ENCODE data around the gene SPTBN1. TPM values are rescaled to one million over a fixed set of nuclear protein-coding genes. Genes with fewer than 3 reads are reported as not detected.

SPTBN1 gene
- total and polyA plus RNA-seq, 2 of the 13 experiments (the other 11 are each of a cell fraction or from before 2014, with no cell fraction given) = 123 to 299 TPM

DNA sequence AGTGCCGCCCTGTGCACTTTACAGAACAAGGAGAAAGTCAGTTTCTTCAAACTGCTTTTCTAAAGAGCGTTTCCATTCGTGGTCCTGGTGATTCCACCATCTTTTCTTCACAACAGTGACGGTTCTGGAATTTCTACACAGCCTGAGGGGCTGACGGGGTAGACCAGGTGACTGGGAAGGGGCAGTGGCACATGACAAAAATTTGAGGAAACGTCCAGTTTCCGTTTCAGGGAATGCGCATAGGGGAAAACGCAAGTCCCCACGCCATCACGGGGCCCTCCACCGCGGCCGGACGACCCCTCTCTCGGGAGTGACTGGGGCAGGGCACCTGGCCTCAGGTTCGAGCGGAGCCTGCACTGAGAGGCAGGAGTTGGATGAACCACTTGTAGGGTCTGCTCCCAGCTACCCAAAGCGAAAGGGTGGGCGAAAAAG is 980 bp upstream of the SPTBN1 start (continued):
- TF ChIP-seq ZIK1 (CRISPR knock-in tag; IDR thresholded peaks at IDR 0.05; ENCODE audit: borderline replicate concordance, low read depth) (0 out of 2 replicates have a peak, but pooled peaks have one; percentile 67), ZNF274 (CRISPR knock-in tag; IDR thresholded peaks at IDR 0.05) (0 out of 2 replicates have a peak, but pooled peaks have one; percentile 21), TCF7 (IDR thresholded peaks at IDR 0.05; ENCODE audit: low read depth) (0 out of 2 replicates have a peak, but pooled peaks have one; percentile 5), ARHGAP35 (CRISPR knock-in tag; IDR thresholded peaks at IDR 0.05; ENCODE audit: borderline replicate concordance) (0 out of 2 replicates have a peak, but pooled peaks have one; percentile 29), SALL1 (CRISPR knock-in tag; IDR thresholded peaks at IDR 0.05) (peak; percentile 47; the same call in 1 of the 2 replicates), CBX5 (CRISPR knock-in tag; IDR thresholded peaks at IDR 0.05; ENCODE audit: borderline replicate concordance) (peak; percentile 51; the same call in 1 of the 2 replicates), ZNF678 (CRISPR knock-in tag; IDR thresholded peaks at IDR 0.05) (0 out of 2 replicates have a peak, but pooled peaks have one; percentile 43), NCOR1 (IDR thresholded peaks at IDR 0.05; ENCODE audit: borderline replicate concordance, low read length) (no peak), ZSCAN21 (CRISPR knock-in tag; IDR thresholded peaks at IDR 0.05; ENCODE audit: borderline replicate concordance) (peak; percentile 79), MAZ (IDR thresholded peaks at IDR 0.05; ENCODE audit: borderline replicate concordance, low read depth, low read length) (no peak), MAZ (CRISPR knock-in tag; IDR thresholded peaks at IDR 0.05; ENCODE audit: low read depth) (no peak), ZNF564 (CRISPR knock-in tag; IDR thresholded peaks at IDR 0.05) (no peak), YY1 (IDR thresholded peaks at IDR 0.05; ENCODE audit: insufficient read depth, insufficient replicate concordance, low read depth, low read length) (peak; percentile 70)
- TF ChIP-seq, protein P1, sequence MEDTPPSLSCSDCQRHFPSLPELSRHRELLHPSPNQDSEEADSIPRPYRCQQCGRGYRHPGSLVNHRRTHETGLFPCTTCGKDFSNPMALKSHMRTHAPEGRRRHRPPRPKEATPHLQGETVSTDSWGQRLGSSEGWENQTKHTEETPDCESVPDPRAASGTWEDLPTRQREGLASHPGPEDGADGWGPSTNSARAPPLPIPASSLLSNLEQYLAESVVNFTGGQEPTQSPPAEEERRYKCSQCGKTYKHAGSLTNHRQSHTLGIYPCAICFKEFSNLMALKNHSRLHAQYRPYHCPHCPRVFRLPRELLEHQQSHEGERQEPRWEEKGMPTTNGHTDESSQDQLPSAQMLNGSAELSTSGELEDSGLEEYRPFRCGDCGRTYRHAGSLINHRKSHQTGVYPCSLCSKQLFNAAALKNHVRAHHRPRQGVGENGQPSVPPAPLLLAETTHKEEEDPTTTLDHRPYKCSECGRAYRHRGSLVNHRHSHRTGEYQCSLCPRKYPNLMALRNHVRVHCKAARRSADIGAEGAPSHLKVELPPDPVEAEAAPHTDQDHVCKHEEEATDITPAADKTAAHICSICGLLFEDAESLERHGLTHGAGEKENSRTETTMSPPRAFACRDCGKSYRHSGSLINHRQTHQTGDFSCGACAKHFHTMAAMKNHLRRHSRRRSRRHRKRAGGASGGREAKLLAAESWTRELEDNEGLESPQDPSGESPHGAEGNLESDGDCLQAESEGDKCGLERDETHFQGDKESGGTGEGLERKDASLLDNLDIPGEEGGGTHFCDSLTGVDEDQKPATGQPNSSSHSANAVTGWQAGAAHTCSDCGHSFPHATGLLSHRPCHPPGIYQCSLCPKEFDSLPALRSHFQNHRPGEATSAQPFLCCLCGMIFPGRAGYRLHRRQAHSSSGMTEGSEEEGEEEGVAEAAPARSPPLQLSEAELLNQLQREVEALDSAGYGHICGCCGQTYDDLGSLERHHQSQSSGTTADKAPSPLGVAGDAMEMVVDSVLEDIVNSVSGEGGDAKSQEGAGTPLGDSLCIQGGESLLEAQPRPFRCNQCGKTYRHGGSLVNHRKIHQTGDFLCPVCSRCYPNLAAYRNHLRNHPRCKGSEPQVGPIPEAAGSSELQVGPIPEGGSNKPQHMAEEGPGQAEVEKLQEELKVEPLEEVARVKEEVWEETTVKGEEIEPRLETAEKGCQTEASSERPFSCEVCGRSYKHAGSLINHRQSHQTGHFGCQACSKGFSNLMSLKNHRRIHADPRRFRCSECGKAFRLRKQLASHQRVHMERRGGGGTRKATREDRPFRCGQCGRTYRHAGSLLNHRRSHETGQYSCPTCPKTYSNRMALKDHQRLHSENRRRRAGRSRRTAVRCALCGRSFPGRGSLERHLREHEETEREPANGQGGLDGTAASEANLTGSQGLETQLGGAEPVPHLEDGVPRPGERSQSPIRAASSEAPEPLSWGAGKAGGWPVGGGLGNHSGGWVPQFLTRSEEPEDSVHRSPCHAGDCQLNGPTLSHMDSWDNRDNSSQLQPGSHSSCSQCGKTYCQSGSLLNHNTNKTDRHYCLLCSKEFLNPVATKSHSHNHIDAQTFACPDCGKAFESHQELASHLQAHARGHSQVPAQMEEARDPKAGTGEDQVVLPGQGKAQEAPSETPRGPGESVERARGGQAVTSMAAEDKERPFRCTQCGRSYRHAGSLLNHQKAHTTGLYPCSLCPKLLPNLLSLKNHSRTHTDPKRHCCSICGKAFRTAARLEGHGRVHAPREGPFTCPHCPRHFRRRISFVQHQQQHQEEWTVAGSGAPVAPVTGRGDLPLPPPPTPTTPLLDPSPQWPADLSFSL (CRISPR knock-in tag; IDR thresholded peaks at IDR 0.05) = peak; percentile 53; the same call in 1 of the 2 replicates
- TF ChIP-seq, protein P2, sequence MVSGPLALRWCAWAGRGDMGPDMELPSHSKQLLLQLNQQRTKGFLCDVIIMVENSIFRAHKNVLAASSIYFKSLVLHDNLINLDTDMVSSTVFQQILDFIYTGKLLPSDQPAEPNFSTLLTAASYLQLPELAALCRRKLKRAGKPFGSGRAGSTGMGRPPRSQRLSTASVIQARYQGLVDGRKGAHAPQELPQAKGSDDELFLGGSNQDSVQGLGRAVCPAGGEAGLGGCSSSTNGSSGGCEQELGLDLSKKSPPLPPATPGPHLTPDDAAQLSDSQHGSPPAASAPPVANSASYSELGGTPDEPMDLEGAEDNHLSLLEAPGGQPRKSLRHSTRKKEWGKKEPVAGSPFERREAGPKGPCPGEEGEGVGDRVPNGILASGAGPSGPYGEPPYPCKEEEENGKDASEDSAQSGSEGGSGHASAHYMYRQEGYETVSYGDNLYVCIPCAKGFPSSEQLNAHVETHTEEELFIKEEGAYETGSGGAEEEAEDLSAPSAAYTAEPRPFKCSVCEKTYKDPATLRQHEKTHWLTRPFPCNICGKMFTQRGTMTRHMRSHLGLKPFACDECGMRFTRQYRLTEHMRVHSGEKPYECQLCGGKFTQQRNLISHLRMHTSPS (CRISPR knock-in tag; IDR thresholded peaks at IDR 0.05; ENCODE audit: low read depth) = 0 out of 2 replicates have a peak, but pooled peaks have one; percentile 26
- TF ChIP-seq, protein P3, sequence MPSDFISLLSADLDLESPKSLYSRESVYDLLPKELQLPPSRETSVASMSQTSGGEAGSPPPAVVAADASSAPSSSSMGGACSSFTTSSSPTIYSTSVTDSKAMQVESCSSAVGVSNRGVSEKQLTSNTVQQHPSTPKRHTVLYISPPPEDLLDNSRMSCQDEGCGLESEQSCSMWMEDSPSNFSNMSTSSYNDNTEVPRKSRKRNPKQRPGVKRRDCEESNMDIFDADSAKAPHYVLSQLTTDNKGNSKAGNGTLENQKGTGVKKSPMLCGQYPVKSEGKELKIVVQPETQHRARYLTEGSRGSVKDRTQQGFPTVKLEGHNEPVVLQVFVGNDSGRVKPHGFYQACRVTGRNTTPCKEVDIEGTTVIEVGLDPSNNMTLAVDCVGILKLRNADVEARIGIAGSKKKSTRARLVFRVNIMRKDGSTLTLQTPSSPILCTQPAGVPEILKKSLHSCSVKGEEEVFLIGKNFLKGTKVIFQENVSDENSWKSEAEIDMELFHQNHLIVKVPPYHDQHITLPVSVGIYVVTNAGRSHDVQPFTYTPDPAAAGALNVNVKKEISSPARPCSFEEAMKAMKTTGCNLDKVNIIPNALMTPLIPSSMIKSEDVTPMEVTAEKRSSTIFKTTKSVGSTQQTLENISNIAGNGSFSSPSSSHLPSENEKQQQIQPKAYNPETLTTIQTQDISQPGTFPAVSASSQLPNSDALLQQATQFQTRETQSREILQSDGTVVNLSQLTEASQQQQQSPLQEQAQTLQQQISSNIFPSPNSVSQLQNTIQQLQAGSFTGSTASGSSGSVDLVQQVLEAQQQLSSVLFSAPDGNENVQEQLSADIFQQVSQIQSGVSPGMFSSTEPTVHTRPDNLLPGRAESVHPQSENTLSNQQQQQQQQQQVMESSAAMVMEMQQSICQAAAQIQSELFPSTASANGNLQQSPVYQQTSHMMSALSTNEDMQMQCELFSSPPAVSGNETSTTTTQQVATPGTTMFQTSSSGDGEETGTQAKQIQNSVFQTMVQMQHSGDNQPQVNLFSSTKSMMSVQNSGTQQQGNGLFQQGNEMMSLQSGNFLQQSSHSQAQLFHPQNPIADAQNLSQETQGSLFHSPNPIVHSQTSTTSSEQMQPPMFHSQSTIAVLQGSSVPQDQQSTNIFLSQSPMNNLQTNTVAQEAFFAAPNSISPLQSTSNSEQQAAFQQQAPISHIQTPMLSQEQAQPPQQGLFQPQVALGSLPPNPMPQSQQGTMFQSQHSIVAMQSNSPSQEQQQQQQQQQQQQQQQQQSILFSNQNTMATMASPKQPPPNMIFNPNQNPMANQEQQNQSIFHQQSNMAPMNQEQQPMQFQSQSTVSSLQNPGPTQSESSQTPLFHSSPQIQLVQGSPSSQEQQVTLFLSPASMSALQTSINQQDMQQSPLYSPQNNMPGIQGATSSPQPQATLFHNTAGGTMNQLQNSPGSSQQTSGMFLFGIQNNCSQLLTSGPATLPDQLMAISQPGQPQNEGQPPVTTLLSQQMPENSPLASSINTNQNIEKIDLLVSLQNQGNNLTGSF (CRISPR knock-in tag; IDR thresholded peaks at IDR 0.05) = peak; percentile 91
